IMR-90 (cell line): Measurements from ENCODE around the gene ARL10. TPM values are rescaled to one million over a fixed set of nuclear protein-coding genes. Genes with fewer than 3 reads are reported as not detected.

Experiments
- ATAC-seq: fragments of 200-7000 bp; cut with Tn5 transposase; 2 replicates; pipeline ENCODE4 v1.9.1; 2020; ENCODE audit warnings: low read depth, mild to moderate bottlenecking, moderate library complexity
- BruUV-seq: library from RNA; stranded (reverse); fragments of 400-500 nt; replicated peaks from 2 replicates; lab custom pipeline; 2021; lab: Mats Ljungman, UMichigan
- CTCF ChIA-PET: fragments of 300-600 bp; formaldehyde crosslinking; extraction: SDS; loops from one replicate; lab custom pipeline; 2021; ENCODE audit warnings: antibody characterized with exemption; lab: Yijun Ruan, JAX
- POLR2A ChIA-PET: fragments of 300-600 bp; sonication (Branson Sonifier 250); formaldehyde crosslinking; loops from one replicate; lab custom pipeline; 2022; ENCODE audit warnings: antibody characterized with exemption; ENCODE audit not compliant: unreplicated experiment; lab: Charles Lee
- DNase-seq: peaks from one replicate; pipeline ENCODE4 v3.0.0; 2013
- H2AFZ ChIP-seq: replicated peaks from 2 replicates; pipeline ENCODE3; 2013; ENCODE audit warnings: low read length, mild to moderate bottlenecking; ENCODE audit not compliant: poor library complexity
- H2AK5ac ChIP-seq: 2 replicates; pipeline ENCODE4 v1.6.1; 2013; ENCODE audit warnings: low read depth, low read length, inconsistent platforms
- H2AK9ac ChIP-seq: replicated peaks from 2 replicates; pipeline ENCODE3; 2013; ENCODE audit warnings: mild to moderate bottlenecking, low read depth, low read length, moderate library complexity; ENCODE audit not compliant: poor library complexity
- H2BK120ac ChIP-seq: 2 replicates; pipeline ENCODE4 v1.6.1; 2013; ENCODE audit warnings: low read depth, low read length, inconsistent platforms
- H2BK15ac ChIP-seq: 3 replicates; pipeline ENCODE4 v1.6.1; 2013; ENCODE audit warnings: low read depth, low read length, inconsistent platforms
- H2BK20ac ChIP-seq: 2 replicates; pipeline ENCODE4 v1.6.1; 2013; ENCODE audit warnings: low read depth, mild to moderate bottlenecking, inconsistent platforms, low read length, moderate library complexity
- H2BK5ac ChIP-seq: 2 replicates; pipeline ENCODE4 v1.6.1; 2013; ENCODE audit warnings: mild to moderate bottlenecking, low read depth, low read length, inconsistent platforms; ENCODE audit not compliant: poor library complexity, severe bottlenecking
- H3K14ac ChIP-seq: replicated peaks from 2 replicates; pipeline ENCODE4 v1.6.1; 2013; ENCODE audit warnings: low read depth, low read length, inconsistent platforms
- H3K18ac ChIP-seq: 2 replicates; pipeline ENCODE4 v1.6.1; 2013; ENCODE audit warnings: low read depth, low read length, control low read depth
- H3K23ac ChIP-seq: 2 replicates; pipeline ENCODE4 v1.6.1; 2013; ENCODE audit warnings: low read depth, low read length, inconsistent platforms
- H3K27ac ChIP-seq: 2 replicates; pipeline ENCODE4 v1.5.1; 2013; ENCODE audit warnings: mild to moderate bottlenecking, control low read depth, low read length; ENCODE audit not compliant: insufficient read depth
- H3K27me3 ChIP-seq: 2 replicates; pipeline ENCODE4 v1.6.1; 2013; ENCODE audit warnings: low read length; ENCODE audit not compliant: control insufficient read depth, insufficient read depth
- H3K36me3 ChIP-seq: 2 replicates; pipeline ENCODE4 v1.6.1; 2013; ENCODE audit warnings: low read length, mixed read lengths; ENCODE audit not compliant: control insufficient read depth, insufficient read depth
- H3K4ac ChIP-seq: 2 replicates; pipeline ENCODE4 v1.6.1; 2013; ENCODE audit warnings: low read depth, low read length, inconsistent platforms
- H3K4me1 ChIP-seq: 2 replicates; pipeline ENCODE4 v1.6.1; 2013; ENCODE audit warnings: low read length, mixed read lengths; ENCODE audit not compliant: control insufficient read depth, insufficient read depth
- H3K4me2 ChIP-seq: 2 replicates; pipeline ENCODE4 v1.6.1; 2013; ENCODE audit warnings: low read depth, mild to moderate bottlenecking, control low read depth, low read length, moderate library complexity
- H3K4me3 ChIP-seq: 2 replicates; pipeline ENCODE4 v1.5.1; 2013; ENCODE audit warnings: low read depth, mild to moderate bottlenecking, control low read depth, low read length, moderate library complexity; ENCODE audit not compliant: insufficient read depth
- H3K56ac ChIP-seq: 2 replicates; pipeline ENCODE4 v1.6.1; 2013; ENCODE audit warnings: low read length, inconsistent platforms; ENCODE audit not compliant: insufficient read depth; ENCODE audit errors: extremely low read depth
- H3K79me1 ChIP-seq, 2 experiments: 2 replicates each; pipeline ENCODE4 v1.6.1; 2013; ENCODE audit warnings: low read length in 2 of 2, inconsistent platforms in 1 of 2, low read depth in 1 of 2
- H3K9ac ChIP-seq: 2 replicates; pipeline ENCODE4 v1.6.1; 2013; ENCODE audit warnings: low read depth, low read length, control low read depth
- H3K9me1 ChIP-seq: 2 replicates; pipeline ENCODE4 v1.6.1; 2013; ENCODE audit warnings: low read length, inconsistent platforms; ENCODE audit not compliant: insufficient read depth
- H3K9me3 ChIP-seq: 2 replicates; pipeline ENCODE4 v1.6.1; 2013; ENCODE audit warnings: low read length; ENCODE audit not compliant: control insufficient read depth, insufficient read depth
- H4K20me1 ChIP-seq: 2 replicates; pipeline ENCODE4 v1.6.1; 2013; ENCODE audit warnings: low read length, inconsistent platforms; ENCODE audit not compliant: insufficient read depth
- H4K5ac ChIP-seq: 2 replicates; pipeline ENCODE4 v1.6.1; 2013; ENCODE audit warnings: mild to moderate bottlenecking, low read depth, low read length, control low read depth
- H4K8ac ChIP-seq, 2 experiments: 2 replicates each; pipeline ENCODE4 v1.6.1; 2013; ENCODE audit warnings: low read depth in 2 of 2, low read length in 2 of 2, control low read depth in 1 of 2, inconsistent platforms in 1 of 2
- H4K91ac ChIP-seq: 2 replicates; pipeline ENCODE4 v1.6.1; 2013; ENCODE audit warnings: low read depth, low read length, inconsistent platforms; ENCODE audit not compliant: insufficient read depth
- MAFK ChIP-seq: IDR thresholded peaks from 2 replicates; pipeline ENCODE4 v1.6.1; 2012; ENCODE audit warnings: low read depth, low read length, improper control_type of control experiment
- WGBS, 2 experiments: methylation state at CpG; one replicate each; pipeline versions ENCODE4 v1.1.5 to v1.1.7; 2013; ENCODE audit warnings: missing lambda C conversion rate in 2 of 2; ENCODE audit not compliant: insufficient read length in 1 of 2; ENCODE audit errors: extremely low coverage in 2 of 2; 5-methylcytosine and 5-hydroxymethylcytosine counted together
- dilution Hi-C: fragments of 300-500 bp; cut with HindIII; formaldehyde crosslinking; loops from one replicate; pipeline ENCODE4 v1.14.3; 2018; ENCODE audit warnings: low sequenced_read_pairs; ENCODE audit not compliant: unreplicated experiment
- in situ Hi-C: fragments of 300-500 bp; cut with MboI; formaldehyde crosslinking; loops from 3 replicates; pipeline ENCODE4 v1.14.3; 2019; ENCODE audit warnings: low sequenced_read_pairs, inconsistent platforms, mixed read lengths
- intact Hi-C: fragments of 100-400 bp; cut with micrococcal nuclease; formaldehyde crosslinking; loops from 2 replicates; pipeline ENCODE4 v1.10.0; 2022
- polyA plus RNA-seq, 3 experiments: library from polyadenylated mRNA; depleted of rRNA; stranded (reverse); fragments of >200 nt; gene quantifications; 2 replicates each; pipeline ENCODE4 v1.2.3, GENCODE V29; 2012; ENCODE audit warnings: low replicate concordance in 1 of 3
- total RNA-seq: library from RNA; depleted of rRNA; stranded (reverse); fragments of >200 nt; gene quantifications from 2 replicates; pipeline ENCODE4 v1.2.3, GENCODE V29; 2012

ARL10 gene
- total and polyA plus RNA-seq, 2 of the 4 experiments (the other 2 are of a cell fraction) = 3.6 to 6.0 TPM

DNA sequence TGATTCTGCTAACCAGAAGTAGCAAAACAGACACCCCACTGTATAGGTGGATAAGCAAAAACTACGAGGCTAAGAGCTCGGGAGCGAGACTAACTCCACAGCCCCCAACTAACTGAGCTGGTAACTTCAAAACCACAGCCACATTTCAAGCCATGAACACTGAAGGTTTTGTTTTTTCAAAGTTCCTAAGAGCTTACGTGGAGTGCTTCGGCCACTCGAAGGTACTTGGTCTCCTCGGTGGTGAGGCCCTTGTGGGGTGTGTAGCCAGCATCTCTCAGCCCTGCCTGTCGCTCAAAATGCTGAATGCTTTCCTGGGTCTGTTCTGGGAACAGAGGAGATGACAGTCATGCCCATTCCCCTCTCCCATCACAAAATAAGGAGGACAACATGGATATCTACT lies 14.9 kb upstream of the ARL10 start:
- H3K9me1 ChIP-seq = peaks cover 10% of the 10 kb centered on the region
- peaks cover 36% of the 10 kb centered on the region for H4K20me1 ChIP-seq
- H3K56ac ChIP-seq = no peak overlapping the region
- no peak overlapping the region for H3K9ac ChIP-seq
- no peak overlapping the region for H3K4me3 ChIP-seq
- no peak overlapping the region for H4K8ac ChIP-seq
- no TSS peak for BruUV-seq
- H3K36me3 ChIP-seq = peaks cover 74% of the 10 kb centered on the region
- H2AFZ ChIP-seq = no peak overlapping the region
- H3K4me1 ChIP-seq = 0 out of 2 replicates have a peak, but pooled peaks cover 2% of the 10 kb centered on the region
- intact Hi-C loops (no loop called here), in situ Hi-C loops (no loop called here), dilution Hi-C loops (no loop called here)
- no peak overlapping the region for H3K18ac ChIP-seq
- H3K27me3 ChIP-seq = no peaks in the 10 kb centered on the region
- H3K14ac ChIP-seq = no peak overlapping the region
- no peak overlapping the region for H3K4ac ChIP-seq
- no peak overlapping the region for H2BK120ac ChIP-seq
- CTCF ChIA-PET = interaction anchor here (1.0 kb wide), 1 partner anchor 11 kb away, joined by 3 read pairs; the partner anchor contains the start of gene KIAA1191
- no peak for TF ChIP-seq MAFK
- H4K91ac ChIP-seq = no peak overlapping the region
- no peak overlapping the region for H2AK9ac ChIP-seq
- ATAC-seq (no peak), DNase-seq (no peak)
- WGBS, 2 experiments = no CpG with 5 or more reads among the region's 8 CpGs
- POLR2A ChIA-PET = no interaction called here
- H3K4me2 ChIP-seq = no peak overlapping the region
- no peak overlapping the region for H4K5ac ChIP-seq
- no peak overlapping the region for H2BK15ac ChIP-seq
- H2AK5ac ChIP-seq = no peak overlapping the region
- H2BK5ac ChIP-seq = no peak overlapping the region
- H2BK20ac ChIP-seq = no peak overlapping the region
- no peak overlapping the region for H3K27ac ChIP-seq
- peaks cover 37 to 44% of the 10 kb centered on the region in 2 experiments for H3K79me1 ChIP-seq
- H3K23ac ChIP-seq = no peak overlapping the region
- H3K9me3 ChIP-seq = no peaks in the 10 kb centered on the region
